Measurements from ENCODE around the gene TSPAN3.

Gene TSPAN3

GRCh38 chr15:77084436-77084835 is 13.5 kb upstream of the TSPAN3 start:
- no peak for DNase-seq (ENCODE audit: low spot score)

GRCh38 chr15:77083381-77084160 is 12.7 kb upstream of the TSPAN3 start:
- DNase-seq (ENCODE audit: low spot score): peak; percentile 52

GRCh38 chr15:77081971-77082370 is 11.1 kb upstream of the TSPAN3 start:
- no peak for DNase-seq (ENCODE audit: low spot score)

- DNase-seq (ENCODE audit: low spot score): no peak
Observed at GRCh38 chr15:77076323-77076915, 5.5 kb upstream of the TSPAN3 start.

- no peak for DNase-seq (ENCODE audit: low spot score)
Observed at GRCh38 chr15:77075528-77075927, 4.6 kb upstream of the TSPAN3 start.

- DNase-seq (ENCODE audit: low spot score): no peak
Observed at GRCh38 chr15:77074350-77074749, 3.4 kb upstream of the TSPAN3 start.

DNA sequence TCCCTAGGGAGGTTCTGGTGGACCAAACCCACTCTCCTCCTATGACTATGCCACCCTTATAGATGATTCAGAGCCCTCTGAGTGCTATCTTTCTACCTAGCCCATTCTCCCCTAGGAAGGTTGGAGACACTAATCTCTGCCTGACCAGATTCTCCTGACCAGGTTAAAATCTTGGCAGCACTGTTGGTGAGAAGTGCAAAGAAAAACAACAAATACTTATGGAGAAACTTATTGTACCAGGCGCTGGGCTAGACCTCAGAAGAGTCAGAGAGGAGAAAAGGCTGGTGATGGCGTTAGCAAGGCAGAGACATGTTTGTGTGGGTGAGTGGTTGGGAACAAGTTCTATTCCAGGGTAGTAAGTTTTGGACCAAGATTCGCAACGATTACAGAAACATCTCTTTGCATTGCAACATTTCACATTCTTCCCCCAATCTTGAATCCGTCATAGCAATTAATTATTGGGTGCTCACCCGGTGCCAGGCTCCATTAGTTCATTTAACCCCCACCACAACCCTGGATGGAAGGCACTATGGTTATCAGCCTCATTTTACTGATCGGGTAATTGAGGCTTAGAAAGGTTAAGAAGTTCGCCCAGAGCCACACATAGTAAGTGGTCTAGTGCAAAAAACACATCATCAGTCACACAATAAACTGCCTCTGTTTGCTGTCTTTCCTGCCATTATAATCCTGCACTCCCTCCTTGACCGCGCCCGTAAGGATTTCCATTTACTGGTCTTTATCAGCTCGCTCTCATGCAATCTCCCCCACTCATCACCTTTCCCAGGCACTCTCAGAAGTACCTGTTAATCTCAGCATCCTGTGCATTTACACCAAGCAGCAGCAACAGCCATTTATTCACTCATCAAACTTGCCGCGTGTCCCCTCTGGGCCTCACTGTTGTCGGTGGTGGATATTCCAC is 655 bp upstream of the TSPAN3 start:
- DNase-seq (ENCODE audit: low spot score): no peak

DNA sequence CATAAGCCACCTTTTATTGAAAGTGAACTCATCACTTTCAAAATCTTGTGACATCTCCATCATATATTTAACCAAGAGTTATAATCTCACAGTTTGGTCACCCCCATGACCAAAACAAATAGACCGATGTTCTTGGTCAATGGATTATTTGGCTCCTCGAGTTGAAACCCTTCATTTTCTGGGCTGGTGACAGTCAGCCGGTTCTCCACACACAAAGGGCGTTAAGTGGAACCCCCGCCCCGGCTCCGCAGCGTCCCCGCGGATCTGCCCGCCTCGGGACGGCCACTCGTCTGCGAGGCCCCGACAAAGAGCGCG is 772 bp downstream of the TSPAN3 start:
- DNase-seq (ENCODE audit: low spot score): no peak

GRCh38 chr15:77069521-77070121 is 1.3 kb downstream of the TSPAN3 start:
- no peak for DNase-seq (ENCODE audit: low spot score)

GRCh38 chr15:77068633-77069032 is 2.3 kb downstream of the TSPAN3 start:
- no peak for DNase-seq (ENCODE audit: low spot score)

- no peak for DNase-seq (ENCODE audit: low spot score)
Observed at GRCh38 chr15:77067691-77068367, 3.1 kb downstream of the TSPAN3 start.

- DNase-seq (ENCODE audit: low spot score): no peak
Observed at GRCh38 chr15:77066971-77067690, 3.8 kb downstream of the TSPAN3 start.

DNA sequence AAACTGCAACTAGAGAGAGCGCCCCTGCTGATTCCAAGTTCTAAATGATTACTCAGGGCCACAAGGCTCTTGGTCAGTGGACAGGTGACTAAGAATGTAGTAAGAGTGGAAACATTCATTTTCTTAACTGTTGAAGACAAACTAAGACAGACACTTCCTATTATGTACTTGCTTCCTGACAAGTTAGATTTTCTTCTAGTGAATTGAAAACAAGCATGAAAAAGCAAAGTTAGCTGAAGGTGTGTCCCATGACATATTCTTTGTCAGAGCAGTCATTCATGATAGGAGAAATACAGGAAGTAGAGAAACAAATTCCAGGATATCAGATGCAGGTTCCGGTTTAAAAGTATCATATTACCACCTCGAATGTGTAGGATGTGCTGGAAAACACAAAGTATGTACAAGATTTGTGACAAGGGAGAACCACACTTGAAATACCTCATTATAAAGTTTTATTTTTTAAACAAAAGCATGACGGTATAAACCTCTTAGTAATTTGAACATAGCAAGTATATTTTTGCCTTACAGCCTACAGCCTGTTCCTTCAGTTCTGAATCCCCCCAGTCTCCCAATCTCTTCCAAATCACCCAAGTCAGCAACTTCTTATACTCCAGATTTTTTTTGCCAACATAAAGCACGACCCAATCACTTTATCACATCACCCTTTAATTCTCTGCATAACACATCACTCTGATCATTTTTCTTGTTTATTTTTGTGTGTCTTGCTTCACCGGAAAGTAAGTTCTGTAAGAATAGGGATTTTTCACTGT is 6.2 kb downstream of the TSPAN3 start:
- no peak for DNase-seq (ENCODE audit: low spot score)

DNA sequence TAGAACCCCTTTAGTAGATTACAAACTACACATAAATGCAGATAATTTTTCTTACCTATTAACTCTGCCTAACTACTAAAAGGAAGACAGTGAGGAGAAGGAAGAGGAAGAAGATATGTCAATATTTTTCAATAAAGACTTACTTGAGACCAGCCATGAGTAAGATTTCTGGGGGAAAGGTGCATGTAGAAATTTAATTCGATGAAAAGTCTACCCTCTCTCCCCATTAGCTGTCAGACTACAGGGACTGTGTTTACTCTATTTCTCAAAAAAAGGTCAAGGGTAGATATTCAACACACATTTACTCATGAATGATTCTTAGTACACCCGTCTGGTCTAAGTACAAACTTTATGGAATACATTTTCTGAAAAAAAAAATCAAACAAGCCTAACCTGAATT is 6.8 kb downstream of the TSPAN3 start:
- DNase-seq (ENCODE audit: low spot score): no peak

DNA sequence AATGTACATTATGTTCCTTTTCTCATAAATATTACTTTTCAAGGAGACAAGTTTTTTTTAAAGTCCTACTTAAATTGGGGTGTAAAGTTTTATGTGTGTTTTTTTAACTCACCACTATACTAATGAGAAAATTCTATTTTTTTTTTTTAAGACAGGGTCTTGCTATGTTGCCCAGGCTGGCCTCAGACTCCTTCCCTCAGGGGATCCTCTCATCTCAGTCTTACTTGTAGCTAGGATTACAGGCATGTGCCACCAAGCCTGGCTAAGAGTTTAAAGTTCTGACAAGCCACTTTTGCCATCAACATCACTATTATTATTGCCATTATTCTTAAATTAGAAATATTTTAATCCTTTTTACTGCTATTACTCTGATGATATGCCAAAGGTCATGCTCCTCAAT is 7.7 kb downstream of the TSPAN3 start:
- no peak for DNase-seq (ENCODE audit: low spot score)

DNA sequence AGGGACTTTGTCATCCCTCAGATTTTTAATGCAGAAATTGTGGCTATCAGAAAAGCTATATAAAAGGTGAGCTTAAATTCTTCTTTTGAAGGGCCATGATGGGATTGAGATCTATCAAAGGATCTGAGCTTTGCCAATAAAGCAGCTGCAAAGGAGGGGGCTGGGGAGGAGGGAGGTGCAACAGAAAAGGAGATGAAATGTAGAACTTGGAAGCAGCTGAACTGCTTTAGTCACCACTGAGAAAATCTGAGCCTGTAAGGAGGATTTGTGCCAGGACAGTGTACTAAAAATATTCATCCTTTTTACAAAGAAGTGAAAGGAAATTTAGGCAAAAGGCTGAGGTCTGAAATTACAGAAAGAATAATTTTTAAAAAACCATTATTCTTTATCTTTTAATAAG is 10.4 kb downstream of the TSPAN3 start:
- no peak for DNase-seq (ENCODE audit: low spot score)

DNA sequence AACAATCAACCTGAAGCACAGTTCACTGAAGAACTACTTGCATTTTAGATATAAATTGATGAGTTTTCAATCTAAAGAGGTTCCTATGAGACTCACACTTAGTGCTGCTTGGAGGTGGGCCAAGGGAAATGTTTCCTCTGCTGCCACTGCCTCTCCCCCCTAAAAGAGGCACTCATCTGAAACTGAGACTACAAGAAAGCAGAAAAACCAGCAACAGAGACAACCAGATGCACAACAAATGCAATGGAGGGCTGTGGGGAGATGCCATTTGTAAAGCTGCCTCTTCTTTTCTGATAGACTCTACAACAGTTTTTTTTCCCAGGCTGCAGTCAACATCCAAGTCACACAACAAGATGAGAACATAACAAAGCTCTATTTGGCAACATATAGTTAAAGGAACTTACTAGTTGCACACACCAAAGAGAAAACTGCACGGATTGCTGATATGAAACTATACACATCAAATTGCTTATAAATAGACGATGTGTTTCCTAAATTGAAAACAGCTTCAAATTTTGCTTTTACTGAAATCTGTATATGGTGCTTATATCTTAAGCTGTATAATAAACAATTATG is 11.0 kb downstream of the TSPAN3 start:
- no peak for DNase-seq (ENCODE audit: low spot score)

- DNase-seq (ENCODE audit: low spot score): no peak
Observed at GRCh38 chr15:77058468-77058867, 12.4 kb downstream of the TSPAN3 start.

- no peak for DNase-seq (ENCODE audit: low spot score)
Observed at GRCh38 chr15:77057685-77058084, 13.2 kb downstream of the TSPAN3 start.

GRCh38 chr15:77057072-77057471 is 13.8 kb downstream of the TSPAN3 start:
- no peak for DNase-seq (ENCODE audit: low spot score)

All from D341Med (cell line).